OCI-LY3 (cell line): ENCODE results near the gene RARS2.

Experiments
- EZH2phosphoT487 ChIP-seq: fragments of 200-600 bp; shearing (Covaris generic); IDR thresholded peaks from 2 replicates; pipeline ENCODE4 v1.6.1; 2018; ENCODE audit warnings: antibody characterized with exemption, mixed run types, low read depth
- TF ChIP-seq, protein P1 (sequence below): fragments of 200-600, 300-600 bp; sonication (generic); IDR thresholded peaks from 2 replicates; pipeline ENCODE4 v1.5.1; 2014; ENCODE audit warnings: antibody characterized with exemption, low read length, low read depth

GRCh38 chr6:87572021-87572420 is 17.8 kb downstream of the RARS2 start:
- TF ChIP-seq, protein P1, sequence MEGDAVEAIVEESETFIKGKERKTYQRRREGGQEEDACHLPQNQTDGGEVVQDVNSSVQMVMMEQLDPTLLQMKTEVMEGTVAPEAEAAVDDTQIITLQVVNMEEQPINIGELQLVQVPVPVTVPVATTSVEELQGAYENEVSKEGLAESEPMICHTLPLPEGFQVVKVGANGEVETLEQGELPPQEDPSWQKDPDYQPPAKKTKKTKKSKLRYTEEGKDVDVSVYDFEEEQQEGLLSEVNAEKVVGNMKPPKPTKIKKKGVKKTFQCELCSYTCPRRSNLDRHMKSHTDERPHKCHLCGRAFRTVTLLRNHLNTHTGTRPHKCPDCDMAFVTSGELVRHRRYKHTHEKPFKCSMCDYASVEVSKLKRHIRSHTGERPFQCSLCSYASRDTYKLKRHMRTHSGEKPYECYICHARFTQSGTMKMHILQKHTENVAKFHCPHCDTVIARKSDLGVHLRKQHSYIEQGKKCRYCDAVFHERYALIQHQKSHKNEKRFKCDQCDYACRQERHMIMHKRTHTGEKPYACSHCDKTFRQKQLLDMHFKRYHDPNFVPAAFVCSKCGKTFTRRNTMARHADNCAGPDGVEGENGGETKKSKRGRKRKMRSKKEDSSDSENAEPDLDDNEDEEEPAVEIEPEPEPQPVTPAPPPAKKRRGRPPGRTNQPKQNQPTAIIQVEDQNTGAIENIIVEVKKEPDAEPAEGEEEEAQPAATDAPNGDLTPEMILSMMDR, result no peak
- TF ChIP-seq EZH2phosphoT487, result no peak
